ENCODE results near the gene EIF2AK3.

GRCh38 chr2:88614497-88615157 lies 12.6 kb downstream of the EIF2AK3 start:
- TF ChIP-seq EP300 (IDR thresholded peaks at IDR 0.05) (no peak), CTCF (IDR thresholded peaks at IDR 0.05) (no peak), POLR2A (IDR thresholded peaks at IDR 0.05) (no peak)

All from ovary (tissue), 3 donors.